Left ventricle myocardium inferior (tissue), 1 donor: ENCODE data around the gene SH3D21. TPM values are rescaled to one million over a fixed set of nuclear protein-coding genes. Genes with fewer than 3 reads are reported as not detected.

Source experiments
- DNase-seq: peaks from one replicate; pipeline ENCODE4 v3.0.0-alpha.2; 2020
- H3K27ac ChIP-seq: fragments of 200-600 bp; replicated peaks from 2 replicates; pipeline ENCODE4 v1.8.0; 2021
- H3K27me3 ChIP-seq: fragments of 200-600 bp; 2 replicates; pipeline ENCODE4 v1.8.0; 2021; ENCODE audit warnings: low read depth
- H3K36me3 ChIP-seq: fragments of 200-600 bp; 2 replicates; pipeline ENCODE4 v1.8.0; 2021
- H3K4me1 ChIP-seq: fragments of 200-600 bp; 2 replicates; pipeline ENCODE4 v1.8.0; 2021
- H3K4me3 ChIP-seq: fragments of 200-600 bp; 2 replicates; pipeline ENCODE4 v1.8.0; 2021; ENCODE audit warnings: mild to moderate bottlenecking, moderate library complexity
- H3K9me3 ChIP-seq: fragments of 200-600 bp; replicated peaks from 2 replicates; pipeline ENCODE4 v1.8.0; 2021
- CTCF ChIP-seq: fragments of 200-600 bp; IDR thresholded peaks from 2 replicates; pipeline ENCODE4 v1.8.0; 2021; ENCODE audit warnings: antibody characterized with exemption, mild to moderate bottlenecking, borderline replicate concordance
- intact Hi-C: fragments of 100-400 bp; cut with micrococcal nuclease; formaldehyde crosslinking; loops from one replicate; pipeline ENCODE4 v1.11.0; 2022
- long read RNA-seq: library from polyadenylated mRNA; unstranded; transcript quantifications from one replicate; pipeline ENCODE4 v2.0.0, GENCODE V29; 2021
- total RNA-seq: library from RNA; stranded (reverse); fragmentation: NEBNext Ultra II Directional; extraction: Animal tissue kit (Norgen Biotek cat#: 25700); gene quantifications from one replicate; pipeline ENCODE4 v1.2.1, GENCODE V29; 2021
- donor health status: DM: no; HTN: yes; CAD: no; lungs with severe emphysema.

SH3D21 gene
- 1.9 TPM for total RNA-seq
- long read RNA-seq, partial matches to known transcripts = 0 of 1 reads
- long read RNA-seq, other reads (novel, unspliced or antisense) = 1 of 1 reads

GRCh38 chr1:36306210-36306901, at the start of gene SH3D21:
Gene SH3D21, plus strand, starts transcription at chr1:36306368. Its CDS starts 53 bp downstream, at chr1:36306421.
- peak; percentile 23 for TF ChIP-seq CTCF
- peaks cover 33% of the 10 kb centered on the region for H3K36me3 ChIP-seq
- H3K4me1 ChIP-seq = peaks cover 21% of the 10 kb centered on the region
- H3K27ac ChIP-seq = peak within 1 kb of the TSS; percentile 88
- DNase-seq = peak; percentile 59
- intact Hi-C loops = no loop called here
- H3K9me3 ChIP-seq = no peaks in the 10 kb centered on the region
- no peaks in the 10 kb centered on the region for H3K27me3 ChIP-seq
- peak within 1 kb of the TSS; percentile 81 for H3K4me3 ChIP-seq

- peak overlapping the region; percentile 44 for H3K27ac ChIP-seq
- peaks cover 32% of the 10 kb centered on the region for H3K36me3 ChIP-seq
- H3K4me3 ChIP-seq = no peak overlapping the region
- TF ChIP-seq CTCF = no peak
- H3K9me3 ChIP-seq = no peaks in the 10 kb centered on the region
- no peak for DNase-seq
- intact Hi-C loops = no loop called here
- H3K4me1 ChIP-seq = peaks cover 75% of the 10 kb centered on the region
- no peaks in the 10 kb centered on the region for H3K27me3 ChIP-seq
These were observed 49.4 kb upstream of the SH3D21 start for GRCh38 chr1:36256558-36257374.

- Histone ChIP-seq H3K4me3 (no peak overlapping the region), H3K27me3 (no peaks in the 10 kb centered on the region), H3K36me3 (peaks cover 32% of the 10 kb centered on the region), H3K4me1 (peaks cover 73% of the 10 kb centered on the region), H3K27ac (peak overlapping the region; percentile 44), H3K9me3 (no peaks in the 10 kb centered on the region)
- TF ChIP-seq CTCF = no peak
- DNase-seq = no peak
- intact Hi-C loops = no loop called here
These were observed 48.8 kb upstream of the SH3D21 start for GRCh38 chr1:36257375-36257767.

- no peak for TF ChIP-seq CTCF
- Histone ChIP-seq H3K4me3 (no peak overlapping the region), H3K9me3 (no peaks in the 10 kb centered on the region), H3K36me3 (peaks cover 37% of the 10 kb centered on the region), H3K27me3 (no peaks in the 10 kb centered on the region), H3K4me1 (peaks cover 69% of the 10 kb centered on the region), H3K27ac (peak overlapping the region; percentile 44)
- DNase-seq = no peak
- intact Hi-C loops = no loop called here
These were observed 47.2 kb upstream of the SH3D21 start for GRCh38 chr1:36258960-36259344.

- no peak for DNase-seq
- H3K9me3 ChIP-seq = no peaks in the 10 kb centered on the region
- peaks cover 33% of the 10 kb centered on the region for H3K36me3 ChIP-seq
- TF ChIP-seq CTCF = no peak
- H3K27ac ChIP-seq = no peak overlapping the region
- no peak overlapping the region for H3K4me3 ChIP-seq
- H3K4me1 ChIP-seq = peaks cover 75% of the 10 kb centered on the region
- H3K27me3 ChIP-seq = no peaks in the 10 kb centered on the region
- intact Hi-C loops = no loop called here
These were observed 37.2 kb upstream of the SH3D21 start for GRCh38 chr1:36268981-36269380.
